Lower leg skin (tissue), 3 donors: ENCODE data around the gene CNTN4.

ENCODE experiments used
- POLR2A ChIP-seq, 2 donors: fragments of 450-650 bp; IDR thresholded peaks; one replicate each; pipeline ENCODE4 v1.6.1; 2016 to 2017; ENCODE audit warnings: antibody characterized with exemption in 2 of 2, mild to moderate bottlenecking in 1 of 2, moderate library complexity in 1 of 2
- TF ChIP-seq, protein P1 (sequence below), 3 donors: fragments of 450-650 bp; IDR thresholded peaks; one replicate each; pipeline ENCODE4 v1.5.1; 2016; ENCODE audit warnings: antibody characterized with exemption in 3 of 3, mild to moderate bottlenecking in 3 of 3, moderate library complexity in 2 of 3

DNA sequence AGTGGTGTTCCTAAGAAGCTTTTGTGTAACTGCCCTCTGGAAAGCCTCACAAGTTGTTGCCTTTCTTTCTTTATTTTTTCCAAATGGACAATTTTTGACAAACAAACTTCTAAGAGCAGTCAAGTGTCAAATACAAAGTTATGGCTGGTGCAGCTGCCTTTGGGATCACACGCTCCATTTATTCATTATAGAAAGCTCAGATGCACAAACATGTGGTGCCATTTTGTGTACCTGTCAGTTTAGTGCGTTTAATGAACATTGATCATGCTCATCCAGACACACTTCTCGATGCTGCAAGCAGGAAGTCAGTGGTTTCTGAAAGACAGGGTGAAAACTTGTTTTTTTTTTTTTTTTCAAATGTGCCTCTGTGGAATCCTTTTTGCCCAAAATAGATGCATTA lies 324.5 kb downstream of the CNTN4 start:
- TF ChIP-seq, protein P1, sequence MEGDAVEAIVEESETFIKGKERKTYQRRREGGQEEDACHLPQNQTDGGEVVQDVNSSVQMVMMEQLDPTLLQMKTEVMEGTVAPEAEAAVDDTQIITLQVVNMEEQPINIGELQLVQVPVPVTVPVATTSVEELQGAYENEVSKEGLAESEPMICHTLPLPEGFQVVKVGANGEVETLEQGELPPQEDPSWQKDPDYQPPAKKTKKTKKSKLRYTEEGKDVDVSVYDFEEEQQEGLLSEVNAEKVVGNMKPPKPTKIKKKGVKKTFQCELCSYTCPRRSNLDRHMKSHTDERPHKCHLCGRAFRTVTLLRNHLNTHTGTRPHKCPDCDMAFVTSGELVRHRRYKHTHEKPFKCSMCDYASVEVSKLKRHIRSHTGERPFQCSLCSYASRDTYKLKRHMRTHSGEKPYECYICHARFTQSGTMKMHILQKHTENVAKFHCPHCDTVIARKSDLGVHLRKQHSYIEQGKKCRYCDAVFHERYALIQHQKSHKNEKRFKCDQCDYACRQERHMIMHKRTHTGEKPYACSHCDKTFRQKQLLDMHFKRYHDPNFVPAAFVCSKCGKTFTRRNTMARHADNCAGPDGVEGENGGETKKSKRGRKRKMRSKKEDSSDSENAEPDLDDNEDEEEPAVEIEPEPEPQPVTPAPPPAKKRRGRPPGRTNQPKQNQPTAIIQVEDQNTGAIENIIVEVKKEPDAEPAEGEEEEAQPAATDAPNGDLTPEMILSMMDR (IDR thresholded peaks at IDR 0.05), result no peak
- TF ChIP-seq POLR2A (IDR thresholded peaks at IDR 0.05), result no peak
